ENCODE results near the gene MCC.

GRCh38 chr5:113446358-113446927, 41.8 kb downstream of the MCC start:
- TF ChIP-seq CTCF (IDR thresholded peaks at IDR 0.05) = no peak
- no peak for TF ChIP-seq POLR2A (IDR thresholded peaks at IDR 0.05)

All from ovary (tissue), 3 donors.